OCI-LY3 (cell line): Measurements from ENCODE around the gene SENP1.

Source experiments
- H2AFZ ChIP-seq: fragments of 200-600, 300-600 bp; shearing (Covaris generic); 2 replicates; pipeline ENCODE4 v1.6.0; 2014; ENCODE audit warnings: antibody characterized with exemption, low read depth, low read length
- H3K27ac ChIP-seq: fragments of 200-600, 300-600 bp; sonication (generic); 2 replicates; pipeline ENCODE4 v1.5.1; 2014; ENCODE audit warnings: mild to moderate bottlenecking, low read length, moderate library complexity, mixed read lengths
- H3K27me3 ChIP-seq: fragments of 200-600, 300-600 bp; sonication (generic); 2 replicates; pipeline ENCODE4 v1.6.1; 2014; ENCODE audit warnings: low read depth, low read length, mixed read lengths
- H3K36me3 ChIP-seq: fragments of 200-600, 300-600 bp; sonication (generic); replicated peaks from 2 replicates; pipeline ENCODE3; 2014; ENCODE audit warnings: low read depth, low read length, mixed read lengths
- H3K4me1 ChIP-seq: fragments of 300-600, 200-600 bp; sonication (generic); 2 replicates; pipeline ENCODE4 v1.6.1; 2014; ENCODE audit warnings: low read length, mixed read lengths
- H3K4me2 ChIP-seq: fragments of 200-600, 300-600 bp; sonication (generic); 2 replicates; pipeline ENCODE4 v1.6.1; 2014; ENCODE audit warnings: low read length, mixed read lengths
- H3K4me3 ChIP-seq: fragments of 300-600, 200-600 bp; sonication (generic); 2 replicates; pipeline ENCODE4 v1.5.1; 2014; ENCODE audit warnings: antibody characterized with exemption, mild to moderate bottlenecking, low read length, moderate library complexity
- H3K79me2 ChIP-seq: fragments of 300-600, 200-600 bp; shearing (Covaris generic); 2 replicates; pipeline ENCODE4 v1.6.1; 2014; ENCODE audit warnings: mild to moderate bottlenecking, low read length, mixed read lengths
- H3K9ac ChIP-seq: fragments of 300-600, 200-600 bp; shearing (Covaris generic); 2 replicates; pipeline ENCODE4 v1.6.0; 2014; ENCODE audit warnings: mild to moderate bottlenecking, low read length, moderate library complexity
- H3K9me3 ChIP-seq: fragments of 200-600, 300-600 bp; shearing (Covaris generic); 2 replicates; pipeline ENCODE4 v1.6.1; 2014; ENCODE audit warnings: low read length, mixed read lengths; ENCODE audit not compliant: insufficient read depth
- H4K20me1 ChIP-seq: fragments of 200-600, 300-600 bp; sonication (generic); 2 replicates; pipeline ENCODE4 v1.6.1; 2016; ENCODE audit warnings: low read length, mixed read lengths; ENCODE audit not compliant: insufficient read depth
- EZH2phosphoT487 ChIP-seq: fragments of 200-600 bp; shearing (Covaris generic); IDR thresholded peaks from 2 replicates; pipeline ENCODE4 v1.6.1; 2018; ENCODE audit warnings: antibody characterized with exemption, mixed run types, low read depth
- TF ChIP-seq, protein P1 (sequence below): fragments of 200-600, 300-600 bp; sonication (generic); IDR thresholded peaks from 2 replicates; pipeline ENCODE4 v1.5.1; 2014; ENCODE audit warnings: antibody characterized with exemption, low read length, low read depth

The SENP1 gene

DNA sequence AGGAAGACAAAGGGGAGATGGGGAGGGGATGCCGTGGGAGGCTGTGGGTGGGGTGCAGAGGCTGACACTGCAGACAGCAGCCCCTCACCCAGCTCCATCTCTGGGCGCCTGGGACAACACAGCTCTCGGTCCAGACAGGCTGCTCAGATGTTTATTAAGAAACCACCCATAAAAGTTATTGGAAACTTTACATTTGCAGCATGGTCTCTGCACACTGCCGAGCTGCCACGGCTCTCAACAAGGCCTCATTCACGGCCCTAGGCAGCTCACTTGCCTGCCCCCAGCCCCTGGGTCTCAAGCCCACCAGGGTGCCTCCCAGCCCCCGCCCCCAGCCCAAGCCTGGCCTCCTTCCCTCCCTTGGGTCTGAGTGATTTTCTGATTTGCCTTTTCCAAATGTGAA lies 80.6 kb downstream of the SENP1 start:
- Histone ChIP-seq H3K4me1 (no peaks in the 10 kb centered on the region), H3K36me3 (no peaks in the 10 kb centered on the region), H3K79me2 (no peaks in the 10 kb centered on the region), H4K20me1 (no peaks in the 10 kb centered on the region), H3K4me3 (no peak overlapping the region), H3K27me3 (0 out of 2 replicates have a peak, but pooled peaks cover 6% of the 10 kb centered on the region), H2AFZ (no peak overlapping the region), H3K9me3 (no peaks in the 10 kb centered on the region), H3K9ac (no peak overlapping the region), H3K4me2 (no peak overlapping the region), H3K27ac (no peak overlapping the region)
- TF ChIP-seq, protein P1, sequence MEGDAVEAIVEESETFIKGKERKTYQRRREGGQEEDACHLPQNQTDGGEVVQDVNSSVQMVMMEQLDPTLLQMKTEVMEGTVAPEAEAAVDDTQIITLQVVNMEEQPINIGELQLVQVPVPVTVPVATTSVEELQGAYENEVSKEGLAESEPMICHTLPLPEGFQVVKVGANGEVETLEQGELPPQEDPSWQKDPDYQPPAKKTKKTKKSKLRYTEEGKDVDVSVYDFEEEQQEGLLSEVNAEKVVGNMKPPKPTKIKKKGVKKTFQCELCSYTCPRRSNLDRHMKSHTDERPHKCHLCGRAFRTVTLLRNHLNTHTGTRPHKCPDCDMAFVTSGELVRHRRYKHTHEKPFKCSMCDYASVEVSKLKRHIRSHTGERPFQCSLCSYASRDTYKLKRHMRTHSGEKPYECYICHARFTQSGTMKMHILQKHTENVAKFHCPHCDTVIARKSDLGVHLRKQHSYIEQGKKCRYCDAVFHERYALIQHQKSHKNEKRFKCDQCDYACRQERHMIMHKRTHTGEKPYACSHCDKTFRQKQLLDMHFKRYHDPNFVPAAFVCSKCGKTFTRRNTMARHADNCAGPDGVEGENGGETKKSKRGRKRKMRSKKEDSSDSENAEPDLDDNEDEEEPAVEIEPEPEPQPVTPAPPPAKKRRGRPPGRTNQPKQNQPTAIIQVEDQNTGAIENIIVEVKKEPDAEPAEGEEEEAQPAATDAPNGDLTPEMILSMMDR = no peak
- no peak for TF ChIP-seq EZH2phosphoT487

DNA sequence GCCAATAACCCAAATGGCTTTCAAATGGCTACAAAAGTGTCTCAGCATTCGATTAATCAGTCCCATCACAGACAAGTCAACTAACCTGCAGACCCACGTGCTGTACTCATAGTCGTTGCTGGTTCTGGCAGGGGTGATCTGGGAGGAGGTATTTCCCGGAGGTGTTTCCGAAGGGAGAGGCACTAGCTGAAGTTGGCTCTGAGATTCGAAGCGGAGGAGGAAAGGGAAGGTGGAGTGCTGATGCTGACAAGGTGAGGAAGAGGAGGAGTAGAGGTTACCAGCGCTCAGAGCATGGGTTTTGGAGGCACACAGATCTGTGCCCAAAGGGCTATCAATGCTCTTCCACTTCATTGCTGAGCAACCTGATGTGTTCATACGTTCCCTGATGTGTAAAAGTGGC lies 81.1 kb downstream of the SENP1 start:
- Histone ChIP-seq H3K27ac (no peak overlapping the region), H3K9me3 (no peaks in the 10 kb centered on the region), H2AFZ (no peak overlapping the region), H3K27me3 (peaks cover 9% of the 10 kb centered on the region; the same call in 1 of the 2 replicates), H3K9ac (no peak overlapping the region), H4K20me1 (no peaks in the 10 kb centered on the region), H3K79me2 (no peaks in the 10 kb centered on the region), H3K4me2 (no peak overlapping the region), H3K4me1 (no peaks in the 10 kb centered on the region), H3K36me3 (no peaks in the 10 kb centered on the region), H3K4me3 (no peak overlapping the region)
- TF ChIP-seq EZH2phosphoT487 = no peak
- TF ChIP-seq, protein P1 = no peak

DNA sequence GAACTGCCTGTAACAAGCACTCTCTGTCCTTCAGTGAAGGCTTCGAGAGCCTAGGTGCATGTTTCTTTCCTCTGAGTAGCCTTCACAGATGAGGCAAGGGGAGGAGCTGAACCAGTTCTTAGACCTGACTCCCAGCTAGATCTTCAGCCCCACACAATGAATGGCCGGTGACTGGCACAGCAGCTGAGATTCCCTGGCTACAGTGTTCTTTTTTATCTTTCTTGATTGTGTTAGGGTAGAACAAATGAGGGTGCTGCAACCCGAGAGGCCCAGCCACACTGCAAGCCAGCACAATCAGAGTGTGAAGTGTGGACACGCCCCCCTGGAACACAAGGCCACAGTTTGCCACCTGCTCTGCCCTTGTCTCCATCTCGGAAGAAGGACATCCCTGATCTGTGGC lies 82.5 kb downstream of the SENP1 start:
- Histone ChIP-seq H2AFZ (no peak overlapping the region), H4K20me1 (no peaks in the 10 kb centered on the region), H3K79me2 (no peaks in the 10 kb centered on the region), H3K27ac (no peak overlapping the region), H3K4me1 (no peaks in the 10 kb centered on the region), H3K9ac (no peak overlapping the region), H3K9me3 (no peaks in the 10 kb centered on the region), H3K4me3 (no peak overlapping the region), H3K27me3 (peaks cover 17% of the 10 kb centered on the region; the same call in 1 of the 2 replicates), H3K4me2 (no peak overlapping the region), H3K36me3 (no peaks in the 10 kb centered on the region)
- TF ChIP-seq, protein P1 = no peak
- TF ChIP-seq EZH2phosphoT487 = no peak

DNA sequence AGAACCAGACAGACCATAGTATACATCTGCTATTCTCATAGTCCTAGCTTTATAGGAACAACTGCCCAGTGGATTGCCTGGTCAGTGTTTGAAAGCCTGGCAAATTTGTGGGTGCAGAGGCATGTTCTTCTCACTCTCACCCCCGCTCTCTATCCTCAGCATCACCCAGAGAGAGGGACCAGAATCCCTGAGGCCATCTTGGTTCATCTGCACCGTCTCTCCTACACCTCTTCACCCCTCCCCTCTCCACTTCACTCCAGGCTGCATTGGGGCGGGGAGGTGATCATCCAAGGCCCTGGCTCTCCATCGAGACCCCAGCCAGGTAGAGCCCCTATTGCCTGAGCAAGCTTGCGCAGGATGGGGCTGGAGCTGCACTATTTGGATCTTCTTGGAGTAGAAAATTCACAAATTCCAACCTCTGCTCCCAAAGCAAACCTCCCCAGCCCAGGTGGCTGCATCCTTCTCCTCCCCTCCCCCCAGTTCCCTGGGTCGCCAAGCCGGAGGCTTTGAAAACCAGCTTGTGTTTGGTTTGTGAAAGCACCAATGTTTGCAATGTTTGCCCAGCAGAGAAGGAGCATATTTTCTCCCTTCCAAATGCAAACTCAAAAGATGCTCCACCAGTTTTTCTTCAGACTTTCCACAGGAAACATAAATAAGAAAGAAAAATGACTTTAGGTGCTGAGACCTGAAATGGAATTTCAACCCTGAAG lies 83.0 kb downstream of the SENP1 start:
- Histone ChIP-seq H3K27me3 (peaks cover 22% of the 10 kb centered on the region; the same call in 1 of the 2 replicates), H3K27ac (no peak overlapping the region)

More for the DNA sequence above, 83.0 kb downstream of the SENP1 start:
- no peaks in the 10 kb centered on the region for H4K20me1 ChIP-seq
- H3K36me3 ChIP-seq = no peaks in the 10 kb centered on the region
- H2AFZ ChIP-seq = no peak overlapping the region
- H3K4me2 ChIP-seq = no peak overlapping the region
- H3K4me3 ChIP-seq = no peak overlapping the region
- no peaks in the 10 kb centered on the region for H3K9me3 ChIP-seq
- H3K4me1 ChIP-seq = no peaks in the 10 kb centered on the region
- TF ChIP-seq, protein P1 = no peak
- TF ChIP-seq EZH2phosphoT487 = no peak
- H3K9ac ChIP-seq = no peak overlapping the region
- H3K79me2 ChIP-seq = no peaks in the 10 kb centered on the region
